CD4-positive, alpha-beta T cell (primary cell): ENCODE results near the gene SYT13. TPM values are rescaled to one million over a fixed set of nuclear protein-coding genes. Genes with fewer than 3 reads are reported as not detected.

Experiments used
- ATAC-seq: fragments of 200-7000 bp; cut with Tn5 transposase; one replicate; pipeline ENCODE4 v1.10.0; 2022; ENCODE audit warnings: mild to moderate bottlenecking; ENCODE audit not compliant: poor library complexity
- CTCF ChIA-PET: fragments of 350-600 bp; sonication (Branson Sonifier 250); formaldehyde crosslinking; loops from one replicate; lab custom pipeline; 2021; ENCODE audit warnings: antibody characterized with exemption, inconsistent platforms; lab: Charles Lee
- POLR2A ChIA-PET: fragments of 350-600 bp; sonication (Branson Sonifier 250); formaldehyde crosslinking; loops from one replicate; lab custom pipeline; 2021; ENCODE audit warnings: antibody characterized with exemption, inconsistent platforms; lab: Charles Lee
- DNase-seq, 14 experiments: peaks; one replicate each; pipeline ENCODE4 v3.0.0-alpha.2; 2013 to 2020; ENCODE audit warnings: mixed read lengths in 2 of 14
- H3K27ac ChIP-seq, 2 donors: one replicate each; pipeline versions ENCODE4 v1.5.1 to v1.7.0; 2013; ENCODE audit warnings: low read length in 2 of 2, low read depth in 1 of 2, mild to moderate bottlenecking in 1 of 2
- H3K27me3 ChIP-seq, 2 experiments: 1 replicate in 1 of 2; 2 replicates in 1 of 2; pipeline versions ENCODE4 v1.6.1 to v1.7.0; 2013; ENCODE audit warnings: low read length in 2 of 2, control low read depth in 1 of 2, mild to moderate bottlenecking in 1 of 2, moderate library complexity in 1 of 2; ENCODE audit not compliant: insufficient read depth in 2 of 2, control insufficient read depth in 1 of 2
- H3K36me3 ChIP-seq: one replicate; pipeline ENCODE4 v1.6.1; 2013; ENCODE audit warnings: low read length, control low read depth; ENCODE audit not compliant: insufficient read depth
- H3K4me1 ChIP-seq: one replicate; pipeline ENCODE4 v1.6.1; 2013; ENCODE audit warnings: low read length, control low read depth; ENCODE audit not compliant: insufficient read depth
- H3K4me3 ChIP-seq: one replicate; pipeline ENCODE4 v1.5.1; 2013; ENCODE audit warnings: mild to moderate bottlenecking, low read length, moderate library complexity
- H3K9me3 ChIP-seq, 2 experiments: 1 replicate in 1 of 2; 2 replicates in 1 of 2; pipeline versions ENCODE4 v1.6.1 to v1.7.0; 2013; ENCODE audit warnings: low read length in 2 of 2, mild to moderate bottlenecking in 2 of 2, control low read depth in 1 of 2, moderate library complexity in 1 of 2; ENCODE audit not compliant: control insufficient read depth in 1 of 2, insufficient read depth in 1 of 2
- H3K27ac Mint-ChIP-seq: one replicate; pipeline ENCODE4 v1.8.0; 2020; ENCODE audit warnings: mixed read lengths
- H3K27me3 Mint-ChIP-seq: one replicate; pipeline ENCODE4 v1.8.0; 2021; ENCODE audit warnings: mixed read lengths
- H3K36me3 Mint-ChIP-seq: one replicate; pipeline ENCODE4 v1.8.0; 2021; ENCODE audit warnings: low read depth, mixed read lengths
- H3K4me1 Mint-ChIP-seq: one replicate; pipeline ENCODE4 v1.8.0; 2021; ENCODE audit warnings: low read depth, mixed read lengths
- H3K4me3 Mint-ChIP-seq: one replicate; pipeline ENCODE4 v1.8.0; 2020; ENCODE audit warnings: mild to moderate bottlenecking, mixed read lengths
- H3K9me3 Mint-ChIP-seq: one replicate; pipeline ENCODE4 v1.8.0; 2020; ENCODE audit warnings: mixed read lengths
- CTCF ChIP-seq: fragments of 200-600 bp; IDR thresholded peaks from one replicate; pipeline ENCODE4 v1.8.0; 2022; ENCODE audit warnings: antibody characterized with exemption, mild to moderate bottlenecking
- intact Hi-C, 2 experiments: fragments of 100-400 bp; cut with DNase I in 1 of 2; cut with micrococcal nuclease in 1 of 2; formaldehyde crosslinking; loops; one replicate each; pipeline versions ENCODE4 v1.15.1 to v1.9.0; 2023 to 2025; cut with DNase I, micrococcal nuclease
- total RNA-seq, 174 experiments: library from RNA in 2 of 174; stranded (reverse) in 2 of 174; gene quantifications; one replicate each; pipeline ENCODE4 v1.2.3 and lab custom pipeline; 2021 to 2026

Gene SYT13
- total RNA-seq, 2 experiments from 2014 or later: not detected

GRCh38 chr11:45314900-45315299 is 28.8 kb upstream of the SYT13 start:
- ChIA-PET CTCF (no interaction called here), POLR2A (no interaction called here)
- no peak overlapping the region for H3K27ac Mint-ChIP-seq
- Histone ChIP-seq H3K9me3 (no peaks in the 10 kb centered on the region), H3K4me1 (no peaks in the 10 kb centered on the region), H3K36me3 (no peaks in the 10 kb centered on the region), H3K4me3 (no peak overlapping the region), H3K27me3 (peaks cover 8 to 13% of the 10 kb centered on the region in 2 experiments), H3K27ac (no peak overlapping the region)
- H3K4me3 Mint-ChIP-seq: no peak overlapping the region
- no peaks in the 10 kb centered on the region for H3K9me3 Mint-ChIP-seq
- TF ChIP-seq CTCF: no peak
- intact Hi-C loops: no loop called here
- H3K27me3 Mint-ChIP-seq: peaks cover 43% of the 10 kb centered on the region
- ATAC-seq (no peak), DNase-seq (no peak)
- no peaks in the 10 kb centered on the region for H3K36me3 Mint-ChIP-seq
- H3K4me1 Mint-ChIP-seq: no peaks in the 10 kb centered on the region

- no peak overlapping the region for H3K4me3 Mint-ChIP-seq
- intact Hi-C loops: no loop called here
- no peaks in the 10 kb centered on the region for H3K9me3 Mint-ChIP-seq
- H3K4me1 Mint-ChIP-seq: no peaks in the 10 kb centered on the region
- H3K36me3 Mint-ChIP-seq: no peaks in the 10 kb centered on the region
- no peak overlapping the region for H3K27ac ChIP-seq
- H3K4me1 ChIP-seq: no peaks in the 10 kb centered on the region
- H3K27ac Mint-ChIP-seq: no peak overlapping the region
- DNase-seq (no peak), ATAC-seq (no peak)
- no peaks in the 10 kb centered on the region for H3K9me3 ChIP-seq
- H3K27me3 ChIP-seq: peaks cover 5 to 13% of the 10 kb centered on the region in 2 experiments
- H3K36me3 ChIP-seq: no peaks in the 10 kb centered on the region
- H3K27me3 Mint-ChIP-seq: peaks cover 32% of the 10 kb centered on the region
- TF ChIP-seq CTCF: no peak
- CTCF ChIA-PET: no interaction called here
- POLR2A ChIA-PET: interaction anchor here (0.8 kb wide), 1 partner anchor 20 kb away, joined by 3 read pairs; no protein-coding TSS in a partner anchor
- no peak overlapping the region for H3K4me3 ChIP-seq
Observed at GRCh38 chr11:45313171-45313865, 27.2 kb upstream of the SYT13 start.

- Histone ChIP-seq H3K9me3 (no peaks in the 10 kb centered on the region), H3K4me1 (no peaks in the 10 kb centered on the region), H3K36me3 (no peaks in the 10 kb centered on the region), H3K27me3 (no peaks in the 10 kb centered on the region), H3K27ac (no peak overlapping the region), H3K4me3 (no peak overlapping the region)
- no peak for DNase-seq
- no peaks in the 10 kb centered on the region for H3K9me3 Mint-ChIP-seq
- no peaks in the 10 kb centered on the region for H3K4me1 Mint-ChIP-seq
- no peak for TF ChIP-seq CTCF
- H3K27ac Mint-ChIP-seq: no peak overlapping the region
- ChIA-PET POLR2A (no interaction called here), CTCF (no interaction called here)
- H3K27me3 Mint-ChIP-seq: peaks cover 4% of the 10 kb centered on the region
- intact Hi-C loops: no loop called here
- ATAC-seq: no peak
- H3K36me3 Mint-ChIP-seq: no peaks in the 10 kb centered on the region
- no peak overlapping the region for H3K4me3 Mint-ChIP-seq
Observed at GRCh38 chr11:45305874-45306623, 19.9 kb upstream of the SYT13 start.
